ENCODE measurements around the gene CYP19A1.

CYP19A1 gene

GRCh38 chr15:51274956-51275355, 63.4 kb downstream of the CYP19A1 start:
- no peak for TF ChIP-seq CTCF (IDR thresholded peaks at IDR 0.05; ENCODE audit: low read depth, low read length, missing control alignments)
- in situ Hi-C loops (cut with HindIII; ENCODE audit: low pct_ligation_motif_present, low sequenced_read_pairs) = no loop called here
- DNase-seq = no peak
- Histone ChIP-seq H3K36me3 (replicated peaks) (no peaks in the 10 kb centered on the region), H3K4me3 (ENCODE audit: low read depth, low read length) (no peak overlapping the region), H3K27me3 (replicated peaks) (peaks cover 33% of the 10 kb centered on the region), H3K27ac (no peak overlapping the region)

DNA sequence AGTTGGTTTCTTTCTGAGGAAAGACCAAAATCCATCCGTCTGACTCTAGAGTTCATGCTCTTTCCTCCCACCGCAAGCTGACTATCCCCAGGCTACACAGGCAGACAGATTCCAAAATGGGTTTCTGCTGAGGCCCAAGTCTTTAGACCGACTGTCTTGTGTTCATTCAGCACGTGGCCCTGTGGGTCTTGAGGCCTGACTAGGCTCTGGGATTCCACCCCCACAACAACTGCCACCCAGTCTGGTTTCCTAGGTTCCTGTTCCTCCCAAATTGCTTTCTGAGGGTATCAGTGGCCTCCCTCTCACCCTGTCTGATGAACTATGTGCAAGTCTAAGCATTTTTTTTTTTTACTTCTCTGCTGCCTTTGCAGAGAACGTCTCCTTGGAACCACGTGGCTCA, 67.7 kb downstream of the CYP19A1 start:
- in situ Hi-C loops (cut with HindIII; ENCODE audit: low pct_ligation_motif_present, low sequenced_read_pairs) = no loop called here
- no peaks in the 10 kb centered on the region for H3K36me3 ChIP-seq (replicated peaks)
- no peak overlapping the region for H3K4me3 ChIP-seq (ENCODE audit: low read depth, low read length)
- peaks cover 34% of the 10 kb centered on the region for H3K27me3 ChIP-seq (replicated peaks)
- no peak for DNase-seq
- TF ChIP-seq CTCF (IDR thresholded peaks at IDR 0.05; ENCODE audit: low read depth, low read length, missing control alignments) = no peak
- no peak overlapping the region for H3K27ac ChIP-seq

DNA sequence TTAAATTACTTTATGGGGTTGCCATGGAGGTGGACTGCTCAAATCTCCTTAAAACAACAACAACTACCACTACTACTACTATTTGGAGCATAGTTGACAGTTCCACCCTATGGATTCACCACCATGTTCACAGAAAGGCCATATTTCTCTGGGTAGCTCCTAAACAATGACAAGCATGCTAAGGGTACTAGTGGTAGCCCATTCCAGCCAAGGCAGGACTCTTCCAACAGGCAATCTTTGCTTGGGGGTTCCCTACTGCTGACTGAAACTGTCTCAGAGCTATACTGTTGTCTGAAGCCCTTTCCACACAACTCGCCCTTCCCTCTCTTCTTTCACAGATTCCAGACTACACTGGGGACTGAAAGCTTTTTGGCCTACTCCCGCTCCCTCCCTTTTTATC, 68.9 kb downstream of the CYP19A1 start:
- H3K27me3 ChIP-seq (replicated peaks) = peaks cover 27% of the 10 kb centered on the region
- in situ Hi-C loops (cut with HindIII; ENCODE audit: low pct_ligation_motif_present, low sequenced_read_pairs) = no loop called here
- DNase-seq = no peak
- no peak for TF ChIP-seq CTCF (IDR thresholded peaks at IDR 0.05; ENCODE audit: low read depth, low read length, missing control alignments)
- H3K4me3 ChIP-seq (ENCODE audit: low read depth, low read length) = no peak overlapping the region
- H3K36me3 ChIP-seq (replicated peaks) = no peaks in the 10 kb centered on the region
- no peak overlapping the region for H3K27ac ChIP-seq

DNA sequence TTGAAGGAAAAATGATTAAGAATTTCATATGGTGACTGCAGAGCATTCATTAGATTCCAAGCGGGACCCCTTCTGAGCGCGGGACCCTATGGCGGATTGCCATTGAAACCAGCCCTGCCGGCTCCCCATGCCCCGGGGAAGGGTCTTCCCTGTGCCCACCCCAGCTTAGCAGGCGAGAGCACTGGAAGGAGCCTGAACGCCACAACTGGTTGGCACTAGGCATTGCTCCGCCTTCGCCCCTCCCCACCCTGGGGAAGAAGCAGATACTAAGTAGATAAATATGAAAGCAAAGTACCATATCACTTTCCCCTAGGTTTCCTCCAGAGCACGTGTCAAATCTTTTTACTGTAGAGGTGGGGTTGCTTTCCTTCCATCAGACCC, 70.7 kb downstream of the CYP19A1 start:
- Histone ChIP-seq H3K36me3 (replicated peaks) (no peaks in the 10 kb centered on the region), H3K27me3 (replicated peaks) (peaks cover 26% of the 10 kb centered on the region), H3K27ac (no peak overlapping the region), H3K4me3 (ENCODE audit: low read depth, low read length) (peak overlapping the region; percentile 55)
- no peak for DNase-seq
- peak; percentile 4 for TF ChIP-seq CTCF (IDR thresholded peaks at IDR 0.05; ENCODE audit: low read depth, low read length, missing control alignments)
- in situ Hi-C loops (cut with HindIII; ENCODE audit: low pct_ligation_motif_present, low sequenced_read_pairs) = no loop called here

GRCh38 chr15:51267051-51267702, 71.2 kb downstream of the CYP19A1 start:
- DNase-seq = no peak
- Histone ChIP-seq H3K27ac (no peak overlapping the region), H3K36me3 (replicated peaks) (no peaks in the 10 kb centered on the region), H3K27me3 (replicated peaks) (peaks cover 23% of the 10 kb centered on the region), H3K4me3 (ENCODE audit: low read depth, low read length) (peak overlapping the region; percentile 55)
- no peak for TF ChIP-seq CTCF (IDR thresholded peaks at IDR 0.05; ENCODE audit: low read depth, low read length, missing control alignments)
- in situ Hi-C loops (cut with HindIII; ENCODE audit: low pct_ligation_motif_present, low sequenced_read_pairs) = no loop called here

- no peak for DNase-seq
- no peak for TF ChIP-seq CTCF (IDR thresholded peaks at IDR 0.05; ENCODE audit: low read depth, low read length, missing control alignments)
- Histone ChIP-seq H3K27ac (no peak overlapping the region), H3K4me3 (ENCODE audit: low read depth, low read length) (peak overlapping the region; percentile 55), H3K27me3 (replicated peaks) (peaks cover 23% of the 10 kb centered on the region), H3K36me3 (replicated peaks) (no peaks in the 10 kb centered on the region)
- in situ Hi-C loops (cut with HindIII; ENCODE audit: low pct_ligation_motif_present, low sequenced_read_pairs) = no loop called here
Observed at GRCh38 chr15:51266656-51267050, 71.7 kb downstream of the CYP19A1 start.

All from brain microvascular endothelial cell (primary cell).